ENCODE data around the gene KIAA1217.

GRCh38 chr10:24318517-24318916 lies 109.6 kb downstream of the KIAA1217 start:
- TF ChIP-seq CTCF (IDR thresholded peaks at IDR 0.05): no peak
- TF ChIP-seq POLR2A (IDR thresholded peaks at IDR 0.05): no peak
- TF ChIP-seq POLR2AphosphoS5 (IDR thresholded peaks at IDR 0.05; ENCODE audit: insufficient read depth in 1 of 2, low read depth in 1 of 2): no peak
